Measurements from ENCODE around the gene CYB5B.

CYB5B gene

GRCh38 chr16:69465083-69465721 lies 40.8 kb downstream of the CYB5B start:
- peaks cover 9% of the 10 kb centered on the region; the same call in 1 of the 2 replicates for H3K79me2 ChIP-seq (ENCODE audit: low read length)
- peaks cover 31% of the 10 kb centered on the region for H3K36me3 ChIP-seq (replicated peaks; ENCODE audit: low read depth, low read length)
- H4K20me1 ChIP-seq (ENCODE audit: insufficient read depth, low read length) = peaks cover 7% of the 10 kb centered on the region; the same call in 1 of the 2 replicates
- H3K4me2 ChIP-seq (ENCODE audit: low read length) = peak overlapping the region; percentile 63
- no peak overlapping the region for H2AFZ ChIP-seq (ENCODE audit: low read depth, low read length)
- peak overlapping the region; percentile 15 for H3K4me3 ChIP-seq (ENCODE audit: low read length)
- peak overlapping the region; percentile 68 for H3K27ac ChIP-seq (ENCODE audit: low read length)
- no peaks in the 10 kb centered on the region for H3K27me3 ChIP-seq (ENCODE audit: low read depth, low read length)
- no peak for TF ChIP-seq EZH2phosphoT487 (IDR thresholded peaks at IDR 0.05; ENCODE audit: low read depth)
- TF ChIP-seq, protein P1, sequence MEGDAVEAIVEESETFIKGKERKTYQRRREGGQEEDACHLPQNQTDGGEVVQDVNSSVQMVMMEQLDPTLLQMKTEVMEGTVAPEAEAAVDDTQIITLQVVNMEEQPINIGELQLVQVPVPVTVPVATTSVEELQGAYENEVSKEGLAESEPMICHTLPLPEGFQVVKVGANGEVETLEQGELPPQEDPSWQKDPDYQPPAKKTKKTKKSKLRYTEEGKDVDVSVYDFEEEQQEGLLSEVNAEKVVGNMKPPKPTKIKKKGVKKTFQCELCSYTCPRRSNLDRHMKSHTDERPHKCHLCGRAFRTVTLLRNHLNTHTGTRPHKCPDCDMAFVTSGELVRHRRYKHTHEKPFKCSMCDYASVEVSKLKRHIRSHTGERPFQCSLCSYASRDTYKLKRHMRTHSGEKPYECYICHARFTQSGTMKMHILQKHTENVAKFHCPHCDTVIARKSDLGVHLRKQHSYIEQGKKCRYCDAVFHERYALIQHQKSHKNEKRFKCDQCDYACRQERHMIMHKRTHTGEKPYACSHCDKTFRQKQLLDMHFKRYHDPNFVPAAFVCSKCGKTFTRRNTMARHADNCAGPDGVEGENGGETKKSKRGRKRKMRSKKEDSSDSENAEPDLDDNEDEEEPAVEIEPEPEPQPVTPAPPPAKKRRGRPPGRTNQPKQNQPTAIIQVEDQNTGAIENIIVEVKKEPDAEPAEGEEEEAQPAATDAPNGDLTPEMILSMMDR (IDR thresholded peaks at IDR 0.05; ENCODE audit: low read depth, low read length) = peak; percentile 34
- H3K9ac ChIP-seq (ENCODE audit: low read length) = peak overlapping the region; percentile 23; the same call in 1 of the 2 replicates
- peaks cover 67% of the 10 kb centered on the region for H3K4me1 ChIP-seq (ENCODE audit: low read length)
- no peaks in the 10 kb centered on the region for H3K9me3 ChIP-seq (ENCODE audit: insufficient read depth, low read length)

GRCh38 chr16:69465881-69466280 lies 41.5 kb downstream of the CYB5B start:
- H3K9ac ChIP-seq (ENCODE audit: low read length) = peak overlapping the region; percentile 14; the same call in 1 of the 2 replicates
- peak overlapping the region; percentile 68 for H3K27ac ChIP-seq (ENCODE audit: low read length)
- H3K36me3 ChIP-seq (replicated peaks; ENCODE audit: low read depth, low read length) = peaks cover 31% of the 10 kb centered on the region
- peak overlapping the region; percentile 63 for H3K4me2 ChIP-seq (ENCODE audit: low read length)
- no peak overlapping the region; the same call in 1 of the 2 replicates for H3K4me3 ChIP-seq (ENCODE audit: low read length)
- no peaks in the 10 kb centered on the region for H3K27me3 ChIP-seq (ENCODE audit: low read depth, low read length)
- H4K20me1 ChIP-seq (ENCODE audit: insufficient read depth, low read length) = peaks cover 7% of the 10 kb centered on the region; the same call in 1 of the 2 replicates
- no peaks in the 10 kb centered on the region for H3K9me3 ChIP-seq (ENCODE audit: insufficient read depth, low read length)
- no peak overlapping the region for H2AFZ ChIP-seq (ENCODE audit: low read depth, low read length)
- TF ChIP-seq EZH2phosphoT487 (IDR thresholded peaks at IDR 0.05; ENCODE audit: low read depth) = no peak
- TF ChIP-seq, protein P1 (IDR thresholded peaks at IDR 0.05; ENCODE audit: low read depth, low read length) = no peak
- H3K79me2 ChIP-seq (ENCODE audit: low read length) = peaks cover 9% of the 10 kb centered on the region; the same call in 1 of the 2 replicates
- H3K4me1 ChIP-seq (ENCODE audit: low read length) = peaks cover 74% of the 10 kb centered on the region

- no peaks in the 10 kb centered on the region for H3K9me3 ChIP-seq (ENCODE audit: insufficient read depth, low read length)
- peaks cover 81% of the 10 kb centered on the region for H3K4me1 ChIP-seq (ENCODE audit: low read length)
- H3K27me3 ChIP-seq (ENCODE audit: low read depth, low read length) = no peaks in the 10 kb centered on the region
- peaks cover 7% of the 10 kb centered on the region; the same call in 1 of the 2 replicates for H4K20me1 ChIP-seq (ENCODE audit: insufficient read depth, low read length)
- no peak overlapping the region for H2AFZ ChIP-seq (ENCODE audit: low read depth, low read length)
- H3K4me2 ChIP-seq (ENCODE audit: low read length) = peak overlapping the region; percentile 63
- no peak overlapping the region for H3K4me3 ChIP-seq (ENCODE audit: low read length)
- TF ChIP-seq, protein P1 (IDR thresholded peaks at IDR 0.05; ENCODE audit: low read depth, low read length) = no peak
- TF ChIP-seq EZH2phosphoT487 (IDR thresholded peaks at IDR 0.05; ENCODE audit: low read depth) = no peak
- H3K9ac ChIP-seq (ENCODE audit: low read length) = peak overlapping the region; percentile 2; the same call in 1 of the 2 replicates
- peaks cover 9% of the 10 kb centered on the region; the same call in 1 of the 2 replicates for H3K79me2 ChIP-seq (ENCODE audit: low read length)
- H3K36me3 ChIP-seq (replicated peaks; ENCODE audit: low read depth, low read length) = peaks cover 31% of the 10 kb centered on the region
- H3K27ac ChIP-seq (ENCODE audit: low read length) = peak overlapping the region; percentile 68; the same call in 1 of the 2 replicates
Measured at GRCh38 chr16:69466547-69466946, 42.1 kb downstream of the CYB5B start.

GRCh38 chr16:69467080-69467479 lies 42.7 kb downstream of the CYB5B start:
- peaks cover 7% of the 10 kb centered on the region; the same call in 1 of the 2 replicates for H4K20me1 ChIP-seq (ENCODE audit: insufficient read depth, low read length)
- peaks cover 9% of the 10 kb centered on the region; the same call in 1 of the 2 replicates for H3K79me2 ChIP-seq (ENCODE audit: low read length)
- H3K27ac ChIP-seq (ENCODE audit: low read length) = no peak overlapping the region
- H3K4me1 ChIP-seq (ENCODE audit: low read length) = peaks cover 86% of the 10 kb centered on the region
- no peaks in the 10 kb centered on the region for H3K27me3 ChIP-seq (ENCODE audit: low read depth, low read length)
- H3K4me3 ChIP-seq (ENCODE audit: low read length) = no peak overlapping the region
- peaks cover 31% of the 10 kb centered on the region for H3K36me3 ChIP-seq (replicated peaks; ENCODE audit: low read depth, low read length)
- H3K4me2 ChIP-seq (ENCODE audit: low read length) = peak overlapping the region; percentile 63; the same call in 1 of the 2 replicates
- no peaks in the 10 kb centered on the region for H3K9me3 ChIP-seq (ENCODE audit: insufficient read depth, low read length)
- H3K9ac ChIP-seq (ENCODE audit: low read length) = no peak overlapping the region
- no peak for TF ChIP-seq EZH2phosphoT487 (IDR thresholded peaks at IDR 0.05; ENCODE audit: low read depth)
- TF ChIP-seq, protein P1 (IDR thresholded peaks at IDR 0.05; ENCODE audit: low read depth, low read length) = no peak
- H2AFZ ChIP-seq (ENCODE audit: low read depth, low read length) = no peak overlapping the region
